Calu3 (cell line): ENCODE measurements around the gene PPP1R12A. TPM values are rescaled to one million over a fixed set of nuclear protein-coding genes. Genes with fewer than 3 reads are reported as not detected.

ENCODE experiments used
- BruUV-seq: library from RNA; stranded (reverse); fragments of 400-500 nt; replicated peaks from 2 replicates; lab custom pipeline; 2021; lab: Mats Ljungman, UMichigan
- CTCF ChIA-PET: fragments of 300-600 bp; sonication (Branson Sonifier 250); formaldehyde crosslinking; loops from one replicate; lab custom pipeline; 2022; ENCODE audit warnings: antibody characterized with exemption; lab: Charles Lee
- DNase-seq: peaks from one replicate; pipeline ENCODE4 v3.0.0; 2022
- H3K27ac Mint-ChIP-seq: one replicate; pipeline ENCODE4 v1.8.0; 2022; ENCODE audit warnings: mixed read lengths; ENCODE audit not compliant: unreplicated experiment
- H3K27me3 Mint-ChIP-seq: one replicate; pipeline ENCODE4 v1.8.0; 2022; ENCODE audit warnings: mixed read lengths; ENCODE audit not compliant: unreplicated experiment
- H3K36me3 Mint-ChIP-seq: one replicate; pipeline ENCODE4 v1.8.0; 2022; ENCODE audit warnings: mild to moderate bottlenecking, moderate library complexity, mixed read lengths; ENCODE audit not compliant: insufficient read depth, unreplicated experiment
- H3K4me1 Mint-ChIP-seq: one replicate; pipeline ENCODE4 v1.8.0; 2022; ENCODE audit warnings: mild to moderate bottlenecking, low read depth, mixed read lengths; ENCODE audit not compliant: unreplicated experiment
- H3K4me3 Mint-ChIP-seq: one replicate; pipeline ENCODE4 v1.8.0; 2022; ENCODE audit warnings: mild to moderate bottlenecking, low read depth, moderate library complexity, mixed read lengths; ENCODE audit not compliant: unreplicated experiment
- H3K9me3 Mint-ChIP-seq: one replicate; pipeline ENCODE4 v1.8.0; 2022; ENCODE audit warnings: low read depth, mixed read lengths; ENCODE audit not compliant: unreplicated experiment
- intact Hi-C: fragments of 100-400 bp; cut with micrococcal nuclease; formaldehyde crosslinking; loops from one replicate; pipeline ENCODE4 v1.10.0; 2022; ENCODE audit not compliant: unreplicated experiment
- total RNA-seq: library from RNA; stranded (reverse); gene quantifications from 2 replicates; pipeline ENCODE4 v1.2.3, GENCODE V29; 2022
- TF ChIP-seq, protein P1 (sequence below): fragments of 200-600 bp; IDR thresholded peaks from one replicate; pipeline ENCODE4 v1.8.0; 2022; ENCODE audit warnings: antibody characterized with exemption; ENCODE audit not compliant: unreplicated experiment

The PPP1R12A gene
- total RNA-seq, 1 experiment from 2014 or later, result 97.4 TPM

- TF ChIP-seq, protein P1, sequence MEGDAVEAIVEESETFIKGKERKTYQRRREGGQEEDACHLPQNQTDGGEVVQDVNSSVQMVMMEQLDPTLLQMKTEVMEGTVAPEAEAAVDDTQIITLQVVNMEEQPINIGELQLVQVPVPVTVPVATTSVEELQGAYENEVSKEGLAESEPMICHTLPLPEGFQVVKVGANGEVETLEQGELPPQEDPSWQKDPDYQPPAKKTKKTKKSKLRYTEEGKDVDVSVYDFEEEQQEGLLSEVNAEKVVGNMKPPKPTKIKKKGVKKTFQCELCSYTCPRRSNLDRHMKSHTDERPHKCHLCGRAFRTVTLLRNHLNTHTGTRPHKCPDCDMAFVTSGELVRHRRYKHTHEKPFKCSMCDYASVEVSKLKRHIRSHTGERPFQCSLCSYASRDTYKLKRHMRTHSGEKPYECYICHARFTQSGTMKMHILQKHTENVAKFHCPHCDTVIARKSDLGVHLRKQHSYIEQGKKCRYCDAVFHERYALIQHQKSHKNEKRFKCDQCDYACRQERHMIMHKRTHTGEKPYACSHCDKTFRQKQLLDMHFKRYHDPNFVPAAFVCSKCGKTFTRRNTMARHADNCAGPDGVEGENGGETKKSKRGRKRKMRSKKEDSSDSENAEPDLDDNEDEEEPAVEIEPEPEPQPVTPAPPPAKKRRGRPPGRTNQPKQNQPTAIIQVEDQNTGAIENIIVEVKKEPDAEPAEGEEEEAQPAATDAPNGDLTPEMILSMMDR, result no peak
- Mint-ChIP-seq H3K4me1 (no peaks in the 10 kb centered on the region), H3K4me3 (no peak overlapping the region), H3K9me3 (no peaks in the 10 kb centered on the region), H3K27me3 (no peaks in the 10 kb centered on the region), H3K36me3 (peaks cover 3% of the 10 kb centered on the region), H3K27ac (no peak overlapping the region)
- no TSS peak for BruUV-seq
- intact Hi-C loops, result no loop called here
- DNase-seq, result no peak
- CTCF ChIA-PET, result no interaction called here
Measured at GRCh38 chr12:79769860-79770485, 164.9 kb downstream of the PPP1R12A start.

GRCh38 chr12:79769189-79769859 is 165.6 kb downstream of the PPP1R12A start:
- no peak for DNase-seq
- Mint-ChIP-seq H3K36me3 (no peaks in the 10 kb centered on the region), H3K4me1 (no peaks in the 10 kb centered on the region), H3K9me3 (no peaks in the 10 kb centered on the region), H3K4me3 (no peak overlapping the region), H3K27me3 (no peaks in the 10 kb centered on the region), H3K27ac (no peak overlapping the region)
- CTCF ChIA-PET, result interaction anchor here (1.1 kb wide), 1 partner anchor 124 kb away, joined by 3 read pairs; no protein-coding TSS in a partner anchor
- BruUV-seq, result no TSS peak
- TF ChIP-seq, protein P1, result no peak
- intact Hi-C loops, result no loop called here

DNA sequence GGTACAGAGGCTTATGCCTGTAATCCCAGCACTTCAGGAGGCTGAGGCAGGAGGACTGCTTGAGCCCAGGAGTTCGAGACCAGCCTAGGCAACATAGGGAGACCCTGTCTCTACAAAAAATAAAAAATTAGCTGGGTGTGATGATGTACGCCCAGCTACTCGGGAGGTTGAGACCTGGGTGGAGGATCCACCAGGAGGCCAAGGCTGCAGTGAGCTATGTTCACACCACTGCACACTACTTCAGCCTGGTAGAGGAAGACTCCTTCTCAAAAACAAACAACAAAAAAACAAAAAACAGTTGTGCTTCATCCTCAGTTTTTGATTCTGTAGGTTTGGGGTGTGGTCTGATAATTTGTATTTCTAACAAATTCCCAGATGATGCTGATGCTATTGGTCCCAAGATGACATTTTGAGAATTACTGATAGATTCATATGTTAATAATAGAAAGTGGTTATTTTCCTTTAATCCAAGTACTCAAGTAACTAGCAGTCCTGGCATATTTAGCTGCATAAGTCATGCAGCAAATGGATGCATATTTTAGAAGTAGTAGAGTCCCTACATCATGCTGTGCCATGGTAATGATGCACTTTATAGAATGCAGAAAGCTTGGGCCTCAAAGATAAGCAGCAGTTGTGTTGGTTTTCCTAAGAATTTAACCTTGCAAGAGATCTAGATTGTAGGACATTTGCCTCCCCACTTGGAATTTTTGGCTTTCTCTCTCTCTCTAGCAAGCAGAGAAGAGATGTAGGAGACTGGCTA is 168.0 kb downstream of the PPP1R12A start:
- CTCF ChIA-PET, result interaction anchor here (0.7 to 1.0 kb wide), 2 partner anchors 12 to 113 kb away, joined by 3 to 4 read pairs; no protein-coding TSS in a partner anchor
- no TSS peak for BruUV-seq

DNA sequence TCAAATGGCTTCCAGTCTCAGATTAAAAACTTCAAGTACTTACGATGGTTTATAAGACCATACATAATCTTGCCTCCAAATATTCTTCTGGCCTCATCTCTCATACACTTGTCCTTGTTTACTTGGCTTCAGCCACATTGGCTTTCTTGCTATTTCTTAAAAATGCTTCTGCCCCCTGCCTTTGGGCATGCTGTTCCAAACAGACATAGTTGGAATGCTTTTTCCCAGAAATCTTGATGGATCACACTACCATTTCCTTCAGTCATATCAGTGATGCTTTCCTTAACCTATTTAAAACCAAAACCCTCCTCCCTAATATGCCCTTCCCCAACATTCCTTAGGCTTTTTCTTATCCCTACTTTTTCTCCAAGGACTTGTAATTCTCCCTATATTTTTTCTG is 169.7 kb downstream of the PPP1R12A start:
- TF ChIP-seq, protein P1, result no peak
- Mint-ChIP-seq H3K4me3 (no peak overlapping the region), H3K27me3 (no peaks in the 10 kb centered on the region), H3K9me3 (no peaks in the 10 kb centered on the region), H3K27ac (no peak overlapping the region), H3K36me3 (no peaks in the 10 kb centered on the region), H3K4me1 (no peaks in the 10 kb centered on the region)
- BruUV-seq, result no TSS peak
- DNase-seq, result no peak
- intact Hi-C loops, result no loop called here
- CTCF ChIA-PET, result no interaction called here

More for the DNA sequence above, 168.0 kb downstream of the PPP1R12A start:
- TF ChIP-seq, protein P1, result no peak
- Mint-ChIP-seq H3K4me3 (no peak overlapping the region), H3K27ac (no peak overlapping the region), H3K9me3 (no peaks in the 10 kb centered on the region), H3K4me1 (no peaks in the 10 kb centered on the region), H3K27me3 (no peaks in the 10 kb centered on the region), H3K36me3 (no peaks in the 10 kb centered on the region)
- DNase-seq, result no peak
- intact Hi-C loops, result no loop called here
